Anterior cingulate cortex (tissue), 58 donors: Measurements from ENCODE around the gene SF3A1.

Source experiments
- DNase-seq, 58 donors: peaks; one replicate each; lab custom pipeline; 2025; lab: John Stamatoyannopoulos, UW

SF3A1 gene

GRCh38 chr22:30390974-30391691, 34.4 kb upstream of the SF3A1 start:
- DNase-seq, result peak in 56 of 58 donors; percentile 12 to 80 (median 52)

GRCh38 chr22:30386960-30387827, 30.5 kb upstream of the SF3A1 start, which contains the start of gene RNF215:
Gene RNF215 (minus strand): TSS chr22:30387411. CDS start chr22:30387313, 98 bp downstream.
- peak in 56 of 58 donors; percentile 8 to 84 (median 70) for DNase-seq

GRCh38 chr22:30386608-30386959, 29.9 kb upstream of the SF3A1 start:
- peak in 5 of 58 donors; percentile 22 to 55 (median 37) for DNase-seq

GRCh38 chr22:30385942-30386341, 29.2 kb upstream of the SF3A1 start:
- no peak for DNase-seq

GRCh38 chr22:30383061-30383460, 26.4 kb upstream of the SF3A1 start:
- DNase-seq, result no peak

- no peak for DNase-seq
These were observed 25.6 kb upstream of the SF3A1 start for GRCh38 chr22:30382340-30382739.

GRCh38 chr22:30381264-30381663, 24.6 kb upstream of the SF3A1 start:
- no peak for DNase-seq

GRCh38 chr22:30380011-30380410, 23.3 kb upstream of the SF3A1 start:
- no peak for DNase-seq

GRCh38 chr22:30375312-30375849, 18.7 kb upstream of the SF3A1 start:
- DNase-seq, result no peak

- peak in 3 of 58 donors; percentile 1 to 39 (median 6) for DNase-seq
These were observed 16.9 kb upstream of the SF3A1 start for GRCh38 chr22:30373331-30374325.

GRCh38 chr22:30372915-30373314, 16.2 kb upstream of the SF3A1 start:
- no peak for DNase-seq

GRCh38 chr22:30371981-30372380, 15.3 kb upstream of the SF3A1 start:
- no peak for DNase-seq

GRCh38 chr22:30371321-30371720, 14.6 kb upstream of the SF3A1 start:
- no peak for DNase-seq

GRCh38 chr22:30370641-30371230, 14.0 kb upstream of the SF3A1 start:
- no peak for DNase-seq

- DNase-seq, result no peak
These were observed 11.7 kb upstream of the SF3A1 start for GRCh38 chr22:30368420-30368819.

GRCh38 chr22:30365891-30366290, 9.2 kb upstream of the SF3A1 start:
- DNase-seq, result no peak

- no peak for DNase-seq
These were observed 6.1 kb upstream of the SF3A1 start for GRCh38 chr22:30362651-30363281.

GRCh38 chr22:30361916-30362650, 5.4 kb upstream of the SF3A1 start:
- DNase-seq, result no peak

- DNase-seq, result no peak
These were observed 1.8 kb upstream of the SF3A1 start for GRCh38 chr22:30358541-30358940.
